ENCODE measurements around the gene CLCC1.

Gene CLCC1

DNA sequence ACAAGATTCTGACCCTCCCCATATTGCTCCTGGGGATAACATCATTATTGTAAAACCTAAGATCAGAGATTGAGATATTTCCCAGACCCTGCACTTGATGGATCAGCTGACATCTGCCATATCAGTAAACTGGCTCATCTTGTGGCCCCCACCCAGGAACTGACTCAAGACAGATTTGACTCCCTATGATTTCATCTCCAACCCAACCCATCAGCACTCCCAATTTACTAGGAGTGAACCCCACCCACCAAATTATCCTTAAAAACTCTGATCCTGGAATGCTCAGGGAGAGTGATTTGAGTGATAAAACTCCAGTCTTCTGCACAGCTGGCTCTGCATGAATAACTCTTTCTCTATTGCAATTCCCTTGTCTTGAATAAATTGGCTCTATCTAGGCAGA lies 6.1 kb upstream of the CLCC1 start:
- POLR2A ChIA-PET = interaction anchor here (1.2 kb wide), 1 partner anchor 73 kb away, joined by 4 read pairs; the partner anchor contains the start of gene WDR47

DNA sequence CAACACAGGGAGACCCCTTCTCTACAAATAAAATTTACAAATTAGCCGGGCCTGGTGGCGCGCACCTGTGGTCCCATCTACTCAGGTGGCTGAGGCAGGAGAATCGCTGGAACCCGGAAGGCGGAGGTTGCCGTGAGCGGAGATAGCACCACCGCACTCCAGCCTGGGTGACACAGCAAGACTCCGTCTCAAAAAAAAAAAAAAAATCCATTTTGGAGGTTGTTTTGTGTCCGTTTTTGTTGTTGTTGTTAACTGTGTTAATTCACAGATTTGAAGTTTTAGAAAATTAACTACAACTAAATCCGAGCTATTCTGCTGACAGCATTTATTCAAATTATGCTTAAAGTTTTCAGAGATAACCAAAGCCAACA lies 618 bp downstream of the CLCC1 start:
- no peak for DNase-seq (ENCODE audit: extremely low spot score)
- ChIA-PET POLR2A (interaction anchor here (0.9 to 1.6 kb wide), 7 partner anchors 11 to 271 kb away, joined by 3 to 11 read pairs (median 3); partner anchors contain the start of genes PRPF38B and TAF13), CTCF (interaction anchor here (0.7 kb wide), 1 partner anchor 462 kb away, joined by 3 read pairs; no protein-coding TSS in a partner anchor)
- TF ChIP-seq ZNF384 (IDR thresholded peaks at IDR 0.05) (peak; percentile 54; the same call in 1 of the 2 replicates), FOXK2 (IDR thresholded peaks at IDR 0.05) (no peak)

More for the DNA sequence above, 6.1 kb upstream of the CLCC1 start:
- DNase-seq (ENCODE audit: extremely low spot score) = no peak
- TF ChIP-seq SUZ12 (IDR thresholded peaks at IDR 0.05) (no peak), TARDBP (IDR thresholded peaks at IDR 0.05) (no peak), BHLHE40 (IDR thresholded peaks at IDR 0.05; ENCODE audit: borderline replicate concordance) (no peak)
- CTCF ChIA-PET = interaction anchor here (0.7 kb wide), 1 partner anchor 113 kb away, joined by 3 read pairs; no protein-coding TSS in a partner anchor

DNA sequence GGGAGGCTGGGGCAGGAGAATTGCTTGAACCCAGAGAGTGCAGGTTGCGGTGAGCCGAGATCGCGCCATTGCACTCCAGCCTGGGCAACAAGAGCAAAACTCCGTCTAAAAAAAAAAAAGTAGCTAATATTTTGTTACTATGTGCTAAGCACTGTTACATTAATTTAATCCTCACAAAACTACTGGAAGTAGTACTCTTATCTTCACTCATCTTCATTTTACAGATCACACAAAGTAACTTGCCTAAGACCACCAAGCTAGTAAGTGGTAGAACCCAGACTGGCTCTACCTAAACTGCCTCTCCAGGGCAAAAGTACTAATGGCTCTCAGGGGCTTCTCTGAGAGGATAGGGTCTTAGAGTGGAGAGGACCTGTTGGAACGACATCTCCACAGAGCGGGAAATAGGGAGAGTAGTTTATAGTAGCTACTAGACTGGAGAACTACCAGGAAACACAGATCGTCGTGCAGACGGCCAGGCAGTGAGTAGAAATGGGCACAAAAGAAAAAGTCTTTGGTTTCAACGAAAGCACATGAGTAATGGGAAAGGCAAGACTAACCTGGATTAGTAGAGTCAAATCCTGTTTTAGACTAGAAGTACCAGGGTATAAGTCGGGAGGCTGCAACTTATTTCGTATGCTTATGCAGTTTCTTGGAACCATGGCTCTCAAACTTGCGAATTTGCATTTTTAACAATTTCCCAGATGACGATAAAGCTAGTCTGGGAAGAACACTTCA lies 1.4 kb downstream of the CLCC1 start:
- no peak for DNase-seq (ENCODE audit: extremely low spot score)
- POLR2A ChIA-PET = interaction anchor here (1.1 to 1.6 kb wide), 4 partner anchors 15 to 270 kb away, joined by 3 to 5 read pairs (median 3); partner anchors contain the start of genes PRPF38B and TAF13
- TF ChIP-seq L3MBTL2 (conservative IDR thresholded peaks at IDR 0.05) = no peak
- no peak for TF ChIP-seq SUZ12 (IDR thresholded peaks at IDR 0.05)
- no peak for TF ChIP-seq ELF4 (IDR thresholded peaks at IDR 0.05)
- no peak for TF ChIP-seq FOXK2 (IDR thresholded peaks at IDR 0.05)
- TF ChIP-seq, protein P1, sequence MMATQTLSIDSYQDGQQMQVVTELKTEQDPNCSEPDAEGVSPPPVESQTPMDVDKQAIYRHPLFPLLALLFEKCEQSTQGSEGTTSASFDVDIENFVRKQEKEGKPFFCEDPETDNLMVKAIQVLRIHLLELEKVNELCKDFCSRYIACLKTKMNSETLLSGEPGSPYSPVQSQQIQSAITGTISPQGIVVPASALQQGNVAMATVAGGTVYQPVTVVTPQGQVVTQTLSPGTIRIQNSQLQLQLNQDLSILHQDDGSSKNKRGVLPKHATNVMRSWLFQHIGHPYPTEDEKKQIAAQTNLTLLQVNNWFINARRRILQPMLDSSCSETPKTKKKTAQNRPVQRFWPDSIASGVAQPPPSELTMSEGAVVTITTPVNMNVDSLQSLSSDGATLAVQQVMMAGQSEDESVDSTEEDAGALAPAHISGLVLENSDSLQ (IDR thresholded peaks at IDR 0.05) = no peak
- no peak for TF ChIP-seq BHLHE40 (IDR thresholded peaks at IDR 0.05; ENCODE audit: borderline replicate concordance)
- no peak for TF ChIP-seq NFRKB (IDR thresholded peaks at IDR 0.05)
- TF ChIP-seq FOXM1 (IDR thresholded peaks at IDR 0.05; ENCODE audit: borderline replicate concordance) = no peak
- no peak for TF ChIP-seq CTBP1 (IDR thresholded peaks at IDR 0.05; ENCODE audit: borderline replicate concordance)
- CTCF ChIA-PET = interaction anchor here (0.6 kb wide), 2 partner anchors 52 to 449 kb away, joined by 3 read pairs; no protein-coding TSS in a partner anchor

DNA sequence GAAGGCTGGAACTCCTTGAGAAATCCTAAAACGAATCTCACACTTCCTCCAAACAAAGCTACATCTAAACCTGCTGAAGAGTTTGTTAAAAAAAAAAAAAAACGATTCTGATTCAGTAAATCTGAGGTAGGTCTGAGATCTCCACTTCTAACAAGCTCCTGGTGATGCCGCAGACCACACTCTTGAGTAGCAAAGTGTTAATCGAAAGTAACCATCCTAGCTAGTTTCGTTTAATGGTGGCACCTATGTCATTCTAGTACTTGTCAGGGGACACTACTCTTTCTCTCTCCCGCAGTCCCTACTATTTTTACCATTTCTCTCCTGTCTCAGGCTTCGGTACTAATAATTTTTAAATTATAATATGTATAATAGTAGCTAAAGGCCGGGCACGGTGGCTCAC lies 2.1 kb downstream of the CLCC1 start:
- TF ChIP-seq TARDBP (IDR thresholded peaks at IDR 0.05) (no peak), LEF1 (IDR thresholded peaks at IDR 0.05; ENCODE audit: borderline replicate concordance) (no peak), FOXK2 (IDR thresholded peaks at IDR 0.05) (no peak), HDGF (IDR thresholded peaks at IDR 0.05; ENCODE audit: borderline replicate concordance) (no peak), ARNT (IDR thresholded peaks at IDR 0.05) (no peak), ZNF384 (IDR thresholded peaks at IDR 0.05) (no peak), BHLHE40 (IDR thresholded peaks at IDR 0.05; ENCODE audit: borderline replicate concordance) (no peak), NFRKB (IDR thresholded peaks at IDR 0.05) (no peak), SP1 (IDR thresholded peaks at IDR 0.05) (no peak), L3MBTL2 (conservative IDR thresholded peaks at IDR 0.05) (no peak), FOXA1 (IDR thresholded peaks at IDR 0.05) (no peak), ELF4 (IDR thresholded peaks at IDR 0.05) (no peak), FOXM1 (IDR thresholded peaks at IDR 0.05; ENCODE audit: borderline replicate concordance) (no peak)
- TF ChIP-seq, protein P1 (IDR thresholded peaks at IDR 0.05) = no peak
- ChIA-PET CTCF (interaction anchor here (0.6 kb wide), 1 partner anchor 449 kb away, joined by 3 read pairs; no protein-coding TSS in a partner anchor), POLR2A (interaction anchor here (1.1 to 1.5 kb wide), 2 partner anchors 15 to 269 kb away, joined by 3 read pairs; partner anchors contain the start of gene PRPF38B)
- no peak for DNase-seq (ENCODE audit: extremely low spot score)

DNA sequence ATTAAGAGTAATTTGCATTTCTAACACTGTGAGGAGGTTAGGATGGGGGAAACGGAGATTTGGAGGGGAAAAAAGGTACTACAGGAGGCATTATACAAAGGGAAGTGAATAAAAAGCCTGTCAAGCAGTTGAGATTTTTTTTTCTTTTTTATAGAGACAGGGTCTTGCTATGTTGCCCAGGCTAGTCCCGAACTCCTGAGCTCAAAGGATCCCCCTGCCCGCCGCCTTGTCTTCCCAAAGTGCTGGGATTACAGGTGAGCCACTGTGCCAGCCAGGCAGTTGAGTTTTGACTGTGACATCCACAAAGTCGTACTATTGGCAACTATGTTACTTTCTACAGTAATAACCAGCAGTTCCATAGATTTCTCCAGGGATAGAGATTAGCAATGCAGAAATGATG lies 2.6 kb downstream of the CLCC1 start:
- POLR2A ChIA-PET = interaction anchor here (1.1 to 1.5 kb wide), 2 partner anchors 14 to 268 kb away, joined by 3 read pairs; partner anchors contain the start of gene PRPF38B
- CTCF ChIA-PET = no interaction called here
- TF ChIP-seq TARDBP (IDR thresholded peaks at IDR 0.05) (no peak), CTBP1 (IDR thresholded peaks at IDR 0.05; ENCODE audit: borderline replicate concordance) (no peak), L3MBTL2 (conservative IDR thresholded peaks at IDR 0.05) (no peak), BHLHE40 (IDR thresholded peaks at IDR 0.05; ENCODE audit: borderline replicate concordance) (no peak)

DNA sequence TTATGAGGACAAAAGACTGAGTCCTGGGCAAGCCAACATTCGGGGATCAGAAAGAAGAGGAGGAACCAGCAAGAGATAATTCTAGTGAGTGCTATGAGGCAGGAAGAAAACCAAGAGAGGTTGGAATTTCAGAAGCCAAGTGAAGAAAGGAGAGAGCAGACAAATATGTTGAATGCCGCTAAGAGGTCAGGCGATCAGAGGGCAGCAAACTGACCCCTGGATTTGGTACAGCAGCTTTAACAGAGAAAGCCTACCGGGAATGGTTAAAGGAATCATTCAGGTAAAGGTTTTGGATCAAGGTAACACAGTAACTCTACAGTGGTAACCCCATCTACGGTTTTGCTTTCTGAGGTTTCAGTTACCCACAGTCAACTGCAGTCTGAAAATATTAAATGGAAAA lies 5.4 kb downstream of the CLCC1 start:
- POLR2A ChIA-PET = no interaction called here
- CTCF ChIA-PET = no interaction called here
- DNase-seq (ENCODE audit: extremely low spot score) = no peak
- TF ChIP-seq SUZ12 (IDR thresholded peaks at IDR 0.05) = no peak
- TF ChIP-seq HDGF (IDR thresholded peaks at IDR 0.05; ENCODE audit: borderline replicate concordance) = no peak
- no peak for TF ChIP-seq ARNT (IDR thresholded peaks at IDR 0.05)
- no peak for TF ChIP-seq FOXA1 (IDR thresholded peaks at IDR 0.05)
- TF ChIP-seq, protein P1 (IDR thresholded peaks at IDR 0.05) = no peak
- no peak for TF ChIP-seq L3MBTL2 (conservative IDR thresholded peaks at IDR 0.05)
- no peak for TF ChIP-seq ELF4 (IDR thresholded peaks at IDR 0.05)
- TF ChIP-seq SP1 (IDR thresholded peaks at IDR 0.05) = no peak
- TF ChIP-seq ZNF384 (IDR thresholded peaks at IDR 0.05) = no peak
- TF ChIP-seq FOXK2 (IDR thresholded peaks at IDR 0.05) = no peak
- TF ChIP-seq BHLHE40 (IDR thresholded peaks at IDR 0.05; ENCODE audit: borderline replicate concordance) = no peak
- TF ChIP-seq CTBP1 (IDR thresholded peaks at IDR 0.05; ENCODE audit: borderline replicate concordance) = no peak
- no peak for TF ChIP-seq FOXM1 (IDR thresholded peaks at IDR 0.05; ENCODE audit: borderline replicate concordance)
- TF ChIP-seq LEF1 (IDR thresholded peaks at IDR 0.05; ENCODE audit: borderline replicate concordance) = no peak
- no peak for TF ChIP-seq NFRKB (IDR thresholded peaks at IDR 0.05)
- no peak for TF ChIP-seq TARDBP (IDR thresholded peaks at IDR 0.05)

More for the DNA sequence above, 2.6 kb downstream of the CLCC1 start:
- no peak for DNase-seq (ENCODE audit: extremely low spot score)
